Neural progenitor cell (in vitro differentiated cells): Measurements from ENCODE around the gene IFNA14. TPM values are rescaled to one million over a fixed set of nuclear protein-coding genes. Genes with fewer than 3 reads are reported as not detected.
"Not testable (repeated sequence)": the region's sequence is repeated elsewhere in the genome, so short reads cannot be mapped to it uniquely, and the experiment has no call there.

Experiments used
- DNase-seq: peaks from one replicate; pipeline ENCODE4 v3.0.0-alpha.2; 2016; ENCODE audit warnings: low spot score
- H2AFZ ChIP-seq: fragments of 200-600 bp; sonication (generic); replicated peaks from 2 replicates; pipeline ENCODE4 v1.6.1; 2016; ENCODE audit warnings: antibody characterized with exemption
- H3F3A ChIP-seq: fragments of 200-600 bp; sonication (generic); 2 replicates; pipeline ENCODE4 v1.6.1; 2016; ENCODE audit warnings: antibody characterized with exemption, low read depth
- H3K27ac ChIP-seq: fragments of 200-600 bp; sonication (generic); 2 replicates; pipeline ENCODE4 v1.5.1; 2016; ENCODE audit warnings: mild to moderate bottlenecking
- H3K27me3 ChIP-seq: fragments of 200-600 bp; sonication (generic); 2 replicates; pipeline ENCODE4 v1.6.1; 2016; ENCODE audit warnings: mild to moderate bottlenecking, moderate library complexity
- H3K36me3 ChIP-seq: fragments of 200-600 bp; sonication (generic); 2 replicates; pipeline ENCODE4 v1.5.1; 2016
- H3K4me1 ChIP-seq: fragments of 200-600 bp; sonication (generic); 2 replicates; pipeline ENCODE4 v1.6.1; 2016; ENCODE audit warnings: mixed run types
- H3K4me2 ChIP-seq: fragments of 200-600 bp; sonication (generic); 2 replicates; pipeline ENCODE4 v1.6.1; 2016
- H3K4me3 ChIP-seq: fragments of 200-600 bp; sonication (generic); 2 replicates; pipeline ENCODE4 v1.5.1; 2016
- H3K79me2 ChIP-seq: fragments of 200-600 bp; sonication (generic); 2 replicates; pipeline ENCODE4 v1.6.1; 2016; ENCODE audit warnings: low read depth
- H3K9ac ChIP-seq: fragments of 200-600 bp; sonication (generic); 2 replicates; pipeline ENCODE4 v1.6.1; 2016
- H3K9me3 ChIP-seq: fragments of 200-600 bp; sonication (generic); 2 replicates; pipeline ENCODE4 v1.5.1; 2016; ENCODE audit warnings: low read depth
- H4K20me1 ChIP-seq: fragments of 200-600 bp; sonication (generic); 2 replicates; pipeline ENCODE4 v1.6.1; 2016; ENCODE audit warnings: low read depth
- H3K27ac Mint-ChIP-seq: 3 replicates; pipeline ENCODE4 v1.8.0; 2021; ENCODE audit warnings: mixed read lengths
- H3K27me3 Mint-ChIP-seq: 2 replicates; pipeline ENCODE4 v1.8.0; 2022; ENCODE audit warnings: low read depth, mild to moderate bottlenecking, inconsistent platforms, moderate library complexity, mixed read lengths; ENCODE audit not compliant: insufficient read depth
- H3K36me3 Mint-ChIP-seq: 3 replicates; pipeline ENCODE4 v1.8.0; 2021; ENCODE audit warnings: mixed read lengths
- H3K4me1 Mint-ChIP-seq: 3 replicates; pipeline ENCODE4 v1.8.0; 2021; ENCODE audit warnings: mixed read lengths
- H3K4me3 Mint-ChIP-seq: 3 replicates; pipeline ENCODE4 v1.8.0; 2021; ENCODE audit warnings: mild to moderate bottlenecking, moderate library complexity, mixed read lengths
- H3K9me3 Mint-ChIP-seq: 3 replicates; pipeline ENCODE4 v1.8.0; 2020; ENCODE audit warnings: mixed read lengths
- CTCF ChIP-seq: fragments of 200-600 bp; sonication (generic); IDR thresholded peaks from 2 replicates; pipeline ENCODE4 v1.5.1; 2017; ENCODE audit warnings: antibody characterized with exemption, mild to moderate bottlenecking
- EZH2 ChIP-seq: fragments of 200-600 bp; sonication (generic); IDR thresholded peaks from 2 replicates; pipeline ENCODE4 v1.6.1; 2017; ENCODE audit warnings: antibody characterized with exemption, mild to moderate bottlenecking, moderate library complexity
- EZH2phosphoT487 ChIP-seq: fragments of 200-600 bp; sonication (generic); IDR thresholded peaks from 2 replicates; pipeline ENCODE4 v1.6.1; 2017; ENCODE audit warnings: antibody characterized with exemption
- total RNA-seq: library from RNA; depleted of rRNA; stranded (reverse); fragments of >200 nt; gene quantifications from 2 replicates; pipeline ENCODE4 v1.2.3, GENCODE V29; 2015; ENCODE audit warnings: low replicate concordance

Gene IFNA14
- total RNA-seq, 1 donor from 2014 or later = not detected

- H3K79me2 ChIP-seq = no peaks in the 10 kb centered on the region
- H3K4me3 ChIP-seq = no peak overlapping the region
- TF ChIP-seq EZH2 = no peak
- TF ChIP-seq EZH2phosphoT487 = no peak
- no peaks in the 10 kb centered on the region for H3K4me1 Mint-ChIP-seq
- H3K4me3 Mint-ChIP-seq = no peak overlapping the region
- H3K36me3 ChIP-seq = no peaks in the 10 kb centered on the region
- H3K27me3 Mint-ChIP-seq = peaks cover 4% of the 10 kb centered on the region
- no peak overlapping the region for H3K4me2 ChIP-seq
- H3K9me3 Mint-ChIP-seq = no peaks in the 10 kb centered on the region
- no peaks in the 10 kb centered on the region for H3K9me3 ChIP-seq
- no peak for DNase-seq
- no peak overlapping the region for H3K27ac Mint-ChIP-seq
- H3K9ac ChIP-seq = no peak overlapping the region
- peaks cover 13% of the 10 kb centered on the region for H3K27me3 ChIP-seq
- H2AFZ ChIP-seq = no peak overlapping the region
- H3K27ac ChIP-seq = no peak overlapping the region
- H3K4me1 ChIP-seq = no peaks in the 10 kb centered on the region
- H4K20me1 ChIP-seq = no peaks in the 10 kb centered on the region
- H3F3A ChIP-seq = no peaks in the 10 kb centered on the region
- H3K36me3 Mint-ChIP-seq = no peaks in the 10 kb centered on the region
Observed at GRCh38 chr9:21233258-21233657, 6.5 kb downstream of the IFNA14 start.

GRCh38 chr9:21228122-21228521 lies 11.7 kb downstream of the IFNA14 start, which contains the start of gene IFNA17:
Gene IFNA17 (minus strand): TSS chr9:21228222. CDS start chr9:21228173, 49 bp downstream.
- H3K79me2 ChIP-seq = no peaks in the 10 kb centered on the region
- no peaks in the 10 kb centered on the region for H3K27me3 ChIP-seq
- DNase-seq = no peak
- H3F3A ChIP-seq = no peaks in the 10 kb centered on the region
- H3K36me3 ChIP-seq = no peaks in the 10 kb centered on the region
- TF ChIP-seq EZH2 (no peak), CTCF (no peak), EZH2phosphoT487 (no peak)
- no peaks in the 10 kb centered on the region for H3K9me3 ChIP-seq
- H3K4me1 ChIP-seq = no peaks in the 10 kb centered on the region
- Mint-ChIP-seq H3K36me3 (no peaks in the 10 kb centered on the region), H3K4me1 (no peaks in the 10 kb centered on the region), H3K27ac (no peak within 1 kb of the TSS), H3K4me3 (no peak within 1 kb of the TSS), H3K27me3 (peaks cover under 1% of the 10 kb centered on the region), H3K9me3 (no peaks in the 10 kb centered on the region)
- no peak within 1 kb of the TSS for H3K4me3 ChIP-seq
- no peak within 1 kb of the TSS for H3K9ac ChIP-seq
- H2AFZ ChIP-seq = no peak within 1 kb of the TSS
- no peak within 1 kb of the TSS for H3K4me2 ChIP-seq
- no peaks in the 10 kb centered on the region for H4K20me1 ChIP-seq
- no peak within 1 kb of the TSS for H3K27ac ChIP-seq

GRCh38 chr9:21217211-21217610 lies 22.6 kb downstream of the IFNA14 start, which contains the start of gene IFNA16:
Gene IFNA16 (minus strand): TSS chr9:21217311. CDS start chr9:21217305, 6 bp downstream.
- H3K27me3 Mint-ChIP-seq = not testable (repeated sequence)

GRCh38 chr9:21213411-21214326 lies 26.1 kb downstream of the IFNA14 start:
- H3K27ac Mint-ChIP-seq, H3K36me3 ChIP-seq, H3K4me1 ChIP-seq, H3K4me2 ChIP-seq, H3K9me3 Mint-ChIP-seq, H3K4me3 ChIP-seq, H3K79me2 ChIP-seq, H3K9me3 ChIP-seq, H3K9ac ChIP-seq, H3K27me3 Mint-ChIP-seq, H3K4me3 Mint-ChIP-seq, H3F3A ChIP-seq, H3K27ac ChIP-seq, H4K20me1 ChIP-seq, H3K4me1 Mint-ChIP-seq, H3K36me3 Mint-ChIP-seq: not testable (repeated sequence)
- peak; percentile 37 for DNase-seq
- TF ChIP-seq CTCF = peak; percentile 59
- H3K27me3 ChIP-seq = peaks cover 20% of the 10 kb centered on the region
- peak overlapping the region; percentile 89 for H2AFZ ChIP-seq

More at GRCh38 chr9:21217211-21217610, 22.6 kb downstream of the IFNA14 start, which contains the start of gene IFNA16:
- Histone ChIP-seq H2AFZ (peak within 1 kb of the TSS; percentile 45), H3K27me3 (peaks cover 23% of the 10 kb centered on the region)
- H3K36me3 Mint-ChIP-seq, H3K4me2 ChIP-seq, H3K79me2 ChIP-seq, DNase-seq, H3K4me3 ChIP-seq, H3K9me3 ChIP-seq, H3K9me3 Mint-ChIP-seq, H3K4me3 Mint-ChIP-seq, H3F3A ChIP-seq, H3K4me1 Mint-ChIP-seq, H3K36me3 ChIP-seq, H3K4me1 ChIP-seq, H4K20me1 ChIP-seq, H3K27ac Mint-ChIP-seq, H3K27ac ChIP-seq, H3K9ac ChIP-seq: not testable (repeated sequence)

- H3F3A ChIP-seq, H3K9ac ChIP-seq, H4K20me1 ChIP-seq, H3K9me3 ChIP-seq, H3K4me3 Mint-ChIP-seq, H3K4me1 Mint-ChIP-seq, H3K9me3 Mint-ChIP-seq, H3K4me3 ChIP-seq, DNase-seq, H3K4me1 ChIP-seq, H3K36me3 ChIP-seq, H3K27me3 Mint-ChIP-seq, H3K36me3 Mint-ChIP-seq, H3K79me2 ChIP-seq, H3K4me2 ChIP-seq, H2AFZ ChIP-seq, H3K27ac ChIP-seq: not testable (repeated sequence)
- H3K27ac Mint-ChIP-seq = peak overlapping the region; percentile 80
- peaks cover 11% of the 10 kb centered on the region for H3K27me3 ChIP-seq
Observed at GRCh38 chr9:21212160-21212559, 27.6 kb downstream of the IFNA14 start.

DNA sequence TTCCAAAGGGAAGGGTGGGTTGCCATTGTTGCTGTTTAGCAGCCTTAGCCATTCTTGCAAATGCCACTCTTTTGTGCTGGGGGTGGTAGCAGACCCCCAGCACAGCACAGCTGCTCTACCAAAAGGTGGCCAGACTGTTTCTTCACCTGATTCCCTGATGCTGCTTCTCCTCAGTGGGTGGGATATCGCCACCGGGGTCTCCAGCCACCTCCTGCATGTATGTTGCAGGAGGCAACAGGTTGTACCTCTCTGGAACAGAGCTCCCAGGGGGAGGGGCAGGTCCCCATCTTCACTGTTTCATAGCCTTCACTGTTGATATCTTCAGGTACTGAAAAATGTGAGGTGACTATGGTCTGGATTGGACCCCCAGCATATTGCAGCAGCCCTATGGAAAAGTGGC lies 29.0 kb downstream of the IFNA14 start:
- not testable (repeated sequence) for H3K9me3 Mint-ChIP-seq, H4K20me1 ChIP-seq, H3K27me3 ChIP-seq, H3K27ac ChIP-seq, H3K36me3 ChIP-seq, H2AFZ ChIP-seq, H3F3A ChIP-seq, H3K4me1 Mint-ChIP-seq, H3K27ac Mint-ChIP-seq, H3K9me3 ChIP-seq, H3K36me3 Mint-ChIP-seq, H3K4me2 ChIP-seq, H3K9ac ChIP-seq, H3K27me3 Mint-ChIP-seq, H3K4me1 ChIP-seq, H3K4me3 ChIP-seq, H3K79me2 ChIP-seq, DNase-seq, H3K4me3 Mint-ChIP-seq
